HG02840 (cell line): ENCODE data around the gene KCNN3.

Experiments
- ATAC-seq: cut with Tn5 transposase; IDR thresholded peaks from one replicate; pipeline ENCODE4 v1.9.1; 2021; ENCODE audit warnings: mild to moderate bottlenecking, moderate library complexity, moderate number of reproducible peaks; ENCODE audit not compliant: unreplicated experiment, low FRiP score

Gene KCNN3

GRCh38 chr1:154741741-154742495 is 128.2 kb downstream of the KCNN3 start:
- no peak for ATAC-seq

GRCh38 chr1:154741327-154741726 is 128.8 kb downstream of the KCNN3 start:
- ATAC-seq, result no peak

GRCh38 chr1:154739654-154740053 is 130.4 kb downstream of the KCNN3 start:
- ATAC-seq, result no peak

- ATAC-seq, result no peak
Measured at GRCh38 chr1:154736841-154737240, 133.2 kb downstream of the KCNN3 start.

GRCh38 chr1:154735804-154736168 is 134.3 kb downstream of the KCNN3 start:
- ATAC-seq, result no peak

GRCh38 chr1:154735061-154735803 is 134.8 kb downstream of the KCNN3 start:
- ATAC-seq, result no peak

GRCh38 chr1:154733621-154734020 is 136.5 kb downstream of the KCNN3 start:
- ATAC-seq, result no peak

- no peak for ATAC-seq
Measured at GRCh38 chr1:154730986-154731489, 139.0 kb downstream of the KCNN3 start.

- ATAC-seq, result no peak
Measured at GRCh38 chr1:154730259-154730658, 139.8 kb downstream of the KCNN3 start.

- ATAC-seq, result no peak
Measured at GRCh38 chr1:154729577-154729976, 140.5 kb downstream of the KCNN3 start.

- no peak for ATAC-seq
Measured at GRCh38 chr1:154729031-154729442, 141.0 kb downstream of the KCNN3 start.

- ATAC-seq, result no peak
Measured at GRCh38 chr1:154726896-154727753, 143.0 kb downstream of the KCNN3 start.

GRCh38 chr1:154726443-154726842 is 143.6 kb downstream of the KCNN3 start:
- ATAC-seq, result no peak

GRCh38 chr1:154725865-154726264 is 144.2 kb downstream of the KCNN3 start:
- ATAC-seq, result no peak

GRCh38 chr1:154720328-154721297 is 149.5 kb downstream of the KCNN3 start:
- ATAC-seq, result no peak

- no peak for ATAC-seq
Measured at GRCh38 chr1:154719586-154720327, 150.3 kb downstream of the KCNN3 start.

- no peak for ATAC-seq
Measured at GRCh38 chr1:154718566-154718965, 151.5 kb downstream of the KCNN3 start.

- no peak for ATAC-seq
Measured at GRCh38 chr1:154717528-154717924, 152.6 kb downstream of the KCNN3 start.
